WTC11 (cell line): ENCODE measurements around the gene SDHB. TPM values are rescaled to one million over a fixed set of nuclear protein-coding genes. Genes with fewer than 3 reads are reported as not detected.

Experiments
- ATAC-seq: fragments of 200-7000 bp; cut with Tn5 transposase; 2 replicates; pipeline ENCODE4 v1.10.0; 2021; ENCODE audit warnings: mild to moderate bottlenecking, moderate library complexity
- CTCF ChIA-PET: fragments of 300-600 bp; sonication (Branson Sonifier 250); formaldehyde crosslinking; loops from one replicate; lab custom pipeline; 2021; ENCODE audit warnings: antibody characterized with exemption; lab: Charles Lee
- POLR2A ChIA-PET: fragments of 350-600 bp; sonication (Branson Sonifier 250); formaldehyde crosslinking; loops from one replicate; lab custom pipeline; 2021; ENCODE audit warnings: antibody characterized with exemption; lab: Charles Lee
- DNase-seq: peaks from one replicate; pipeline ENCODE4 v3.0.0; 2021; ENCODE audit warnings: low spot score
- H3K27ac Mint-ChIP-seq: 2 replicates; pipeline ENCODE4 v1.8.0; 2021; ENCODE audit warnings: mixed read lengths
- H3K27me3 Mint-ChIP-seq: 2 replicates; pipeline ENCODE4 v1.8.0; 2021; ENCODE audit warnings: low read depth, mild to moderate bottlenecking, moderate library complexity, mixed read lengths
- H3K36me3 Mint-ChIP-seq: 2 replicates; pipeline ENCODE4 v1.8.0; 2021; ENCODE audit warnings: mixed read lengths
- H3K4me1 Mint-ChIP-seq: 2 replicates; pipeline ENCODE4 v1.8.0; 2022; ENCODE audit warnings: mixed read lengths
- H3K4me3 Mint-ChIP-seq: 2 replicates; pipeline ENCODE4 v1.8.0; 2021; ENCODE audit warnings: mild to moderate bottlenecking, moderate library complexity, mixed read lengths
- H3K9me3 Mint-ChIP-seq: 2 replicates; pipeline ENCODE4 v1.8.0; 2021; ENCODE audit warnings: mixed read lengths
- ATF3 ChIP-seq: sonication (generic); formaldehyde crosslinking; conservative IDR thresholded peaks from 2 replicates; pipeline ENCODE4 v1.8.1; 2022; ENCODE audit warnings: mild to moderate bottlenecking, missing genetic modification reagents
- CBFB ChIP-seq: sonication (generic); formaldehyde crosslinking; IDR thresholded peaks from 2 replicates; pipeline ENCODE4 v1.8.1; 2022; ENCODE audit warnings: mild to moderate bottlenecking, low read depth, missing genetic modification reagents
- CDX4 ChIP-seq: fragments of 250-450 bp; sonication (Bioruptor Pico); IDR thresholded peaks from 2 replicates; pipeline ENCODE4 v1.9.0; 2021; ENCODE audit warnings: moderate library complexity, mild to moderate bottlenecking, inconsistent platforms, borderline replicate concordance
- CREM ChIP-seq: sonication (generic); formaldehyde crosslinking; IDR thresholded peaks from 2 replicates; pipeline ENCODE4 v1.8.1; 2022; ENCODE audit warnings: mild to moderate bottlenecking, missing genetic modification reagents, moderate library complexity
- ELF4 ChIP-seq: sonication (generic); formaldehyde crosslinking; IDR thresholded peaks from 2 replicates; pipeline ENCODE4 v1.8.1; 2022; ENCODE audit warnings: low read depth, mild to moderate bottlenecking, moderate library complexity, missing genetic modification reagents
- GTF2I ChIP-seq: fragments of 250-450 bp; sonication (Bioruptor Pico); conservative IDR thresholded peaks from 2 replicates; pipeline ENCODE4 v1.4.0; 2021; ENCODE audit warnings: mild to moderate bottlenecking
- MLX ChIP-seq: sonication (generic); formaldehyde crosslinking; IDR thresholded peaks from 2 replicates; pipeline ENCODE4 v1.8.1; 2023; ENCODE audit warnings: mild to moderate bottlenecking, missing genetic modification reagents, moderate library complexity
- NFATC4 ChIP-seq: fragments of 250-450 bp; sonication (Bioruptor Pico); IDR thresholded peaks from 2 replicates; pipeline ENCODE4 v1.9.0; 2021; ENCODE audit warnings: mild to moderate bottlenecking
- NR1H2 ChIP-seq: sonication (generic); formaldehyde crosslinking; IDR thresholded peaks from 2 replicates; pipeline ENCODE4 v1.9.0; 2021; ENCODE audit warnings: mild to moderate bottlenecking, moderate library complexity, missing genetic modification reagents
- ZNF121 ChIP-seq: sonication (generic); formaldehyde crosslinking; IDR thresholded peaks from 2 replicates; pipeline ENCODE4 v1.8.0; 2023; ENCODE audit warnings: missing genetic modification reagents
- ZNF219 ChIP-seq: sonication (generic); formaldehyde crosslinking; IDR thresholded peaks from 2 replicates; pipeline ENCODE4 v1.8.0; 2023; ENCODE audit warnings: missing genetic modification reagents, mild to moderate bottlenecking, borderline replicate concordance
- ZNF263 ChIP-seq: sonication (generic); formaldehyde crosslinking; IDR thresholded peaks from 2 replicates; pipeline ENCODE4 v1.8.1; 2022; ENCODE audit warnings: low read depth, mild to moderate bottlenecking, moderate library complexity, missing genetic modification reagents
- ZNF671 ChIP-seq: fragments of 250-450 bp; sonication (Bioruptor Pico); IDR thresholded peaks from 2 replicates; pipeline ENCODE4 v1.8.0; 2021; ENCODE audit warnings: mild to moderate bottlenecking
- total RNA-seq: library from RNA; stranded (reverse); gene quantifications from 3 replicates; pipeline ENCODE4 v1.2.3, GENCODE V29; 2021
- TF ChIP-seq, protein P1 (sequence below): sonication (generic); formaldehyde crosslinking; IDR thresholded peaks from 2 replicates; pipeline ENCODE4 v1.8.0; 2022; ENCODE audit warnings: mild to moderate bottlenecking, missing genetic modification reagents
- TF ChIP-seq, protein P2 (sequence below): fragments of 250-450 bp; sonication (Bioruptor Pico); IDR thresholded peaks from 2 replicates; pipeline ENCODE4 v1.9.0; 2021; ENCODE audit warnings: mild to moderate bottlenecking, borderline replicate concordance

The SDHB gene
- total RNA-seq, 1 experiment from 2014 or later: 89.5 TPM

DNA sequence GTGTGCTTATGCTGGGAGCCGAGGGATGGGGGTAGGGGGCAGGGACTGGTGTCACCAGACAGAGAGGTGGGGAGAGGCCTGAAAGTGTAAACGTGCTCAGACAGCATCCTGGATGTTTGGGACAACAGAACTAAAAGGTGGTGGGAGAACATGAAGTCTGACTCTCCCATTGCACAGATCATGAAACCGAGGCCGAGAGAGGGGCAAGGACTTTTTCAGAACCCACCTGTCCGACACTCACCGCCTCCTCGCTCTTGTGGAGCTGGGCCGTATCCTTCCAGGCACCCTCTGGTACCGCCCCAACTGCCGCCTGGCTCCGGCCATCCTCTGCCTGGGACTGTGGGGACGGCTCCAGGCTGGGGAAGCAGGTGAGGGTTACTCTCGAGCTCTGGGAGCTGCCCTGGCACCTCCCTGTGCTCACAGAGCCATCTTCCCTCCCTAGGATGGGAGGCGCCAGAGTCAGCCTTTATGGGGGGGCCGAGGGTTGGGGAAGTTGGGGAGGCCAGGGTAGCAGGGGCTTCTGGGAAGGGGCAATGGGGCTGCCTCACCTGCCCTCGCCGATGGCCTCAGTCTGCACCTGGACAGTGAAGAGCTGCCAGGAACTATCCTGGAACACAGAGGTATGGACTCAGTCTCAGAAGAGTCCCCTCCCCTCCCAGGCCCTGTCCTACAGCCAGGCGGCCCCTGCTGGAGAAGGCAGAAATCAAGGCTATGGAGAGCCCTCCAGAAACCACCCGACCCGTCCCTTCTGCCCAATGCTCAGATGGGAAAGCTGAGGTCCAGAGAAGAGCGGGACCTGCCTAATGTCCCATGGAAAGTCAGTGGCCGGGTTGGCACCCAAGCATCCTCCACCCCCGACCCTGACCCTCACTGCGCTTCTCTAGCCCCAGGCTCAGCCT lies 49.1 kb downstream of the SDHB start:
- ATAC-seq (peak; percentile 31), DNase-seq (no peak)
- Mint-ChIP-seq H3K9me3 (no peaks in the 10 kb centered on the region), H3K27me3 (no peaks in the 10 kb centered on the region), H3K4me3 (no peak overlapping the region), H3K27ac (no peak overlapping the region), H3K36me3 (peaks cover 17% of the 10 kb centered on the region), H3K4me1 (peaks cover 18% of the 10 kb centered on the region)
- ChIA-PET POLR2A (no interaction called here), CTCF (interaction anchor here (0.8 to 1.1 kb wide), 3 partner anchors 18 to 44 kb away, joined by 3 to 4 read pairs (median 4); no protein-coding TSS in a partner anchor)
- TF ChIP-seq ZNF121 (CRISPR knock-in tag): peak; percentile 73
- no peak for TF ChIP-seq NR1H2 (CRISPR knock-in tag)
- TF ChIP-seq NFATC4 (CRISPR knock-in tag): no peak
- TF ChIP-seq MLX: no peak
- TF ChIP-seq, protein P1, sequence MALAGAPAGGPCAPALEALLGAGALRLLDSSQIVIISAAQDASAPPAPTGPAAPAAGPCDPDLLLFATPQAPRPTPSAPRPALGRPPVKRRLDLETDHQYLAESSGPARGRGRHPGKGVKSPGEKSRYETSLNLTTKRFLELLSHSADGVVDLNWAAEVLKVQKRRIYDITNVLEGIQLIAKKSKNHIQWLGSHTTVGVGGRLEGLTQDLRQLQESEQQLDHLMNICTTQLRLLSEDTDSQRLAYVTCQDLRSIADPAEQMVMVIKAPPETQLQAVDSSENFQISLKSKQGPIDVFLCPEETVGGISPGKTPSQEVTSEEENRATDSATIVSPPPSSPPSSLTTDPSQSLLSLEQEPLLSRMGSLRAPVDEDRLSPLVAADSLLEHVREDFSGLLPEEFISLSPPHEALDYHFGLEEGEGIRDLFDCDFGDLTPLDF (CRISPR knock-in tag): no peak
- TF ChIP-seq, protein P2, sequence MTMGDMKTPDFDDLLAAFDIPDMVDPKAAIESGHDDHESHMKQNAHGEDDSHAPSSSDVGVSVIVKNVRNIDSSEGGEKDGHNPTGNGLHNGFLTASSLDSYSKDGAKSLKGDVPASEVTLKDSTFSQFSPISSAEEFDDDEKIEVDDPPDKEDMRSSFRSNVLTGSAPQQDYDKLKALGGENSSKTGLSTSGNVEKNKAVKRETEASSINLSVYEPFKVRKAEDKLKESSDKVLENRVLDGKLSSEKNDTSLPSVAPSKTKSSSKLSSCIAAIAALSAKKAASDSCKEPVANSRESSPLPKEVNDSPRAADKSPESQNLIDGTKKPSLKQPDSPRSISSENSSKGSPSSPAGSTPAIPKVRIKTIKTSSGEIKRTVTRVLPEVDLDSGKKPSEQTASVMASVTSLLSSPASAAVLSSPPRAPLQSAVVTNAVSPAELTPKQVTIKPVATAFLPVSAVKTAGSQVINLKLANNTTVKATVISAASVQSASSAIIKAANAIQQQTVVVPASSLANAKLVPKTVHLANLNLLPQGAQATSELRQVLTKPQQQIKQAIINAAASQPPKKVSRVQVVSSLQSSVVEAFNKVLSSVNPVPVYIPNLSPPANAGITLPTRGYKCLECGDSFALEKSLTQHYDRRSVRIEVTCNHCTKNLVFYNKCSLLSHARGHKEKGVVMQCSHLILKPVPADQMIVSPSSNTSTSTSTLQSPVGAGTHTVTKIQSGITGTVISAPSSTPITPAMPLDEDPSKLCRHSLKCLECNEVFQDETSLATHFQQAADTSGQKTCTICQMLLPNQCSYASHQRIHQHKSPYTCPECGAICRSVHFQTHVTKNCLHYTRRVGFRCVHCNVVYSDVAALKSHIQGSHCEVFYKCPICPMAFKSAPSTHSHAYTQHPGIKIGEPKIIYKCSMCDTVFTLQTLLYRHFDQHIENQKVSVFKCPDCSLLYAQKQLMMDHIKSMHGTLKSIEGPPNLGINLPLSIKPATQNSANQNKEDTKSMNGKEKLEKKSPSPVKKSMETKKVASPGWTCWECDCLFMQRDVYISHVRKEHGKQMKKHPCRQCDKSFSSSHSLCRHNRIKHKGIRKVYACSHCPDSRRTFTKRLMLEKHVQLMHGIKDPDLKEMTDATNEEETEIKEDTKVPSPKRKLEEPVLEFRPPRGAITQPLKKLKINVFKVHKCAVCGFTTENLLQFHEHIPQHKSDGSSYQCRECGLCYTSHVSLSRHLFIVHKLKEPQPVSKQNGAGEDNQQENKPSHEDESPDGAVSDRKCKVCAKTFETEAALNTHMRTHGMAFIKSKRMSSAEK (CRISPR knock-in tag): no peak
- TF ChIP-seq ATF3 (CRISPR knock-in tag): no peak
- no peak for TF ChIP-seq ZNF671 (CRISPR knock-in tag)
- TF ChIP-seq GTF2I: peak; percentile 52; the same call in 1 of the 2 replicates
- TF ChIP-seq ZNF263: no peak

DNA sequence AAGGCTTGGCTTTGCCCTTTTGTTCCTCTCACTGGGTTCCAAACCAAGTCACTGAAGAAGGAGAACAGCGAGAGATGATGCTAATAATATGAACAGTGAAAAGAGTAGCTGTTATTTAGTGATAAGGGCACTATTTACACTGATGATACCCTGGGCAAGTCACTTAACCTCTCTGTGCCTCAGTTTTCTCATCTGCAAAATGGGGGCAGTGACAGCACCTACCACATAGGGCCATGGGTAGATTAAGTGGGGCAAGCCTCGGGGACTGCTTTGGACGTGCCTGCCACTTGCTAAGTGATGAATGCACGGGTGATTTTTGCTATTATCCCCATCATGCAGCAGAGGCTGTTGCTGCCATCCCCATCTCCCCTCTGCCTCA lies 51.3 kb downstream of the SDHB start:
- CTCF ChIA-PET: interaction anchor here (1.1 to 5.4 kb wide), 2 partner anchors 16 to 42 kb away, joined by 5 to 67 read pairs; no protein-coding TSS in a partner anchor
- H3K36me3 Mint-ChIP-seq: peaks cover 22% of the 10 kb centered on the region
- no peak for ATAC-seq

More for the DNA sequence above, 51.3 kb downstream of the SDHB start:
- no peak for DNase-seq
- H3K4me1 Mint-ChIP-seq: peaks cover 4% of the 10 kb centered on the region
- TF ChIP-seq CREM (CRISPR knock-in tag) (no peak), ZNF219 (CRISPR knock-in tag) (no peak), ELF4 (CRISPR knock-in tag) (no peak), CBFB (CRISPR knock-in tag) (no peak), CDX4 (CRISPR knock-in tag) (no peak)
- H3K27me3 Mint-ChIP-seq: no peaks in the 10 kb centered on the region
- POLR2A ChIA-PET: interaction anchor here (0.5 to 0.6 kb wide), 2 partner anchors 29 to 113 kb away, joined by 3 read pairs; no protein-coding TSS in a partner anchor
- H3K9me3 Mint-ChIP-seq: no peaks in the 10 kb centered on the region
- no peak overlapping the region for H3K4me3 Mint-ChIP-seq
- no peak overlapping the region for H3K27ac Mint-ChIP-seq
